ENCODE measurements around the gene STAB1.

STAB1 gene

GRCh38 chr3:52502001-52502400 lies 6.9 kb downstream of the STAB1 start:
- no peak for TF ChIP-seq CTCF (IDR thresholded peaks at IDR 0.05; ENCODE audit: insufficient read depth, low read depth, low read length, missing control alignments)
- DNase-seq (ENCODE audit: low read depth), result no peak
- H3K4me3 ChIP-seq (ENCODE audit: low read depth, low read length), result no peak overlapping the region

- no peak for DNase-seq (ENCODE audit: low read depth)
- TF ChIP-seq CTCF (IDR thresholded peaks at IDR 0.05; ENCODE audit: insufficient read depth, low read depth, low read length, missing control alignments), result no peak
- H3K4me3 ChIP-seq (ENCODE audit: low read depth, low read length), result no peak overlapping the region
Measured at GRCh38 chr3:52502808-52503350, 7.7 kb downstream of the STAB1 start.

GRCh38 chr3:52503788-52504424 lies 8.8 kb downstream of the STAB1 start:
- H3K4me3 ChIP-seq (ENCODE audit: low read depth, low read length), result no peak overlapping the region
- no peak for TF ChIP-seq CTCF (IDR thresholded peaks at IDR 0.05; ENCODE audit: insufficient read depth, low read depth, low read length, missing control alignments)
- no peak for DNase-seq (ENCODE audit: low read depth)

- TF ChIP-seq CTCF (IDR thresholded peaks at IDR 0.05; ENCODE audit: insufficient read depth, low read depth, low read length, missing control alignments), result no peak
- no peak for DNase-seq (ENCODE audit: low read depth)
- no peak overlapping the region for H3K4me3 ChIP-seq (ENCODE audit: low read depth, low read length)
Measured at GRCh38 chr3:52504977-52505376, 9.8 kb downstream of the STAB1 start.

- no peak for TF ChIP-seq CTCF (IDR thresholded peaks at IDR 0.05; ENCODE audit: insufficient read depth, low read depth, low read length, missing control alignments)
- DNase-seq (ENCODE audit: low read depth), result no peak
- H3K4me3 ChIP-seq (ENCODE audit: low read depth, low read length), result no peak overlapping the region
Measured at GRCh38 chr3:52506266-52506966, 11.3 kb downstream of the STAB1 start.

- DNase-seq (ENCODE audit: low read depth), result no peak
- no peak overlapping the region for H3K4me3 ChIP-seq (ENCODE audit: low read depth, low read length)
- no peak for TF ChIP-seq CTCF (IDR thresholded peaks at IDR 0.05; ENCODE audit: insufficient read depth, low read depth, low read length, missing control alignments)
Measured at GRCh38 chr3:52507359-52507758, 12.2 kb downstream of the STAB1 start.
